Liver (tissue), 9 donors: ENCODE measurements around the gene TMPRSS6. TPM values are rescaled to one million over a fixed set of nuclear protein-coding genes. Genes with fewer than 3 reads are reported as not detected.

Experiments
- DNase-seq: peaks from one replicate; pipeline ENCODE4 v3.0.0-alpha.2; 2017; ENCODE audit warnings: low spot score
- H3K27ac ChIP-seq, 2 donors: one replicate each; pipeline ENCODE4 v1.7.0; 2013; ENCODE audit warnings: inconsistent platforms in 2 of 2, low read length in 2 of 2, control low read depth in 1 of 2, low read depth in 1 of 2, mild to moderate bottlenecking in 1 of 2
- H3K27me3 ChIP-seq, 4 donors: one replicate each; pipeline versions ENCODE4 v1.6.1 to v1.7.0; 2013; ENCODE audit warnings: low read length in 3 of 4, inconsistent platforms in 1 of 4, mild to moderate bottlenecking in 1 of 4, moderate library complexity in 1 of 4; ENCODE audit not compliant: control insufficient read depth in 4 of 4, insufficient read depth in 4 of 4
- H3K36me3 ChIP-seq, 4 donors: one replicate each; pipeline versions ENCODE4 v1.6.1 to v1.7.0; 2013; ENCODE audit warnings: low read length in 3 of 4, mild to moderate bottlenecking in 3 of 4, low read depth in 1 of 4, moderate library complexity in 1 of 4; ENCODE audit not compliant: control insufficient read depth in 4 of 4, insufficient read depth in 3 of 4
- H3K4me1 ChIP-seq, 4 donors: one replicate each; pipeline versions ENCODE4 v1.6.1 to v1.7.0; 2013; ENCODE audit warnings: low read length in 3 of 4, mild to moderate bottlenecking in 3 of 4, moderate library complexity in 1 of 4; ENCODE audit not compliant: control insufficient read depth in 4 of 4, insufficient read depth in 4 of 4
- H3K4me3 ChIP-seq, 3 donors: one replicate each; pipeline versions ENCODE4 v1.6.1 to v1.7.0; 2013; ENCODE audit warnings: low read length in 3 of 3, control low read depth in 1 of 3, low read depth in 1 of 3, mild to moderate bottlenecking in 1 of 3
- H3K9ac ChIP-seq, 2 donors: one replicate each; pipeline ENCODE4 v1.7.0; 2013; ENCODE audit warnings: low read length in 2 of 2, mild to moderate bottlenecking in 2 of 2, moderate library complexity in 2 of 2, control low read depth in 1 of 2, low read depth in 1 of 2
- H3K9me3 ChIP-seq, 4 donors: one replicate each; pipeline versions ENCODE4 v1.6.1 to v1.7.0; 2013; ENCODE audit warnings: low read length in 3 of 4; ENCODE audit not compliant: control insufficient read depth in 4 of 4
- ATF3 ChIP-seq: IDR thresholded peaks from 2 replicates; pipeline ENCODE4 v1.6.1; 2016; ENCODE audit warnings: antibody characterized with exemption
- CTCF ChIP-seq: fragments of 150-350 bp; IDR thresholded peaks from 2 replicates; pipeline ENCODE4 v1.5.1; 2017; ENCODE audit warnings: improper control_type of control experiment, low read depth, low read length; ENCODE audit not compliant: missing input control
- EGR1 ChIP-seq, 2 donors: IDR thresholded peaks; 2 replicates each; pipeline ENCODE4 v1.6.1; 2016 to 2018; ENCODE audit warnings: antibody characterized with exemption in 2 of 2, low read depth in 2 of 2
- FOXA1 ChIP-seq: IDR thresholded peaks from 2 replicates; pipeline ENCODE4 v1.6.1; 2016; ENCODE audit warnings: antibody characterized with exemption
- FOXA2 ChIP-seq: IDR thresholded peaks from 2 replicates; pipeline ENCODE4 v1.6.1; 2016; ENCODE audit warnings: antibody characterized with exemption
- GABPA ChIP-seq, 2 donors: IDR thresholded peaks in 1 of 2; conservative IDR thresholded peaks in 1 of 2; 2 replicates each; pipeline ENCODE4 v1.6.1; 2016; ENCODE audit warnings: antibody characterized with exemption in 2 of 2, mild to moderate bottlenecking in 1 of 2, moderate library complexity in 1 of 2
- HNF4A ChIP-seq, 2 donors: conservative IDR thresholded peaks; 2 replicates each; pipeline ENCODE4 v1.6.1; 2016; ENCODE audit warnings: antibody characterized with exemption in 2 of 2, mild to moderate bottlenecking in 2 of 2
- HNF4G ChIP-seq: IDR thresholded peaks from 2 replicates; pipeline ENCODE4 v1.6.1; 2016; ENCODE audit warnings: antibody characterized with exemption
- JUND ChIP-seq, 2 donors: IDR thresholded peaks; 2 replicates each; pipeline ENCODE4 v1.6.1; 2016; ENCODE audit warnings: antibody characterized with exemption in 2 of 2
- MAX ChIP-seq: IDR thresholded peaks from 2 replicates; pipeline ENCODE4 v1.6.1; 2016; ENCODE audit warnings: antibody characterized with exemption
- NR2F2 ChIP-seq: IDR thresholded peaks from 2 replicates; pipeline ENCODE4 v1.6.1; 2016; ENCODE audit warnings: antibody characterized with exemption
- RAD21 ChIP-seq, 2 donors: IDR thresholded peaks; 2 replicates each; pipeline ENCODE4 v1.6.1; 2016; ENCODE audit warnings: antibody characterized with exemption in 2 of 2, mild to moderate bottlenecking in 2 of 2
- REST ChIP-seq: IDR thresholded peaks from 2 replicates; pipeline ENCODE4 v1.6.1; 2016; ENCODE audit warnings: antibody characterized with exemption, mild to moderate bottlenecking
- RXRA ChIP-seq, 2 donors: IDR thresholded peaks; 2 replicates each; pipeline ENCODE4 v1.6.1; 2017 to 2018; ENCODE audit warnings: antibody characterized with exemption in 2 of 2, mild to moderate bottlenecking in 1 of 2
- SP1 ChIP-seq: IDR thresholded peaks from 2 replicates; pipeline ENCODE4 v1.6.1; 2018; ENCODE audit warnings: antibody characterized with exemption, mild to moderate bottlenecking
- TAF1 ChIP-seq: conservative IDR thresholded peaks from 2 replicates; pipeline ENCODE4 v1.6.1; 2016; ENCODE audit warnings: antibody characterized with exemption, mild to moderate bottlenecking
- YY1 ChIP-seq: IDR thresholded peaks from 2 replicates; pipeline ENCODE4 v1.6.1; 2016; ENCODE audit warnings: antibody characterized with exemption, mild to moderate bottlenecking
- ZBTB33 ChIP-seq: IDR thresholded peaks from 2 replicates; pipeline ENCODE4 v1.6.1; 2016; ENCODE audit warnings: antibody characterized with exemption
- WGBS: extraction: QIAGEN DNeasy Blood & Tissue Kit; methylation state at CpG from one replicate; pipeline ENCODE4 v1.1.7; 2013; 5-methylcytosine and 5-hydroxymethylcytosine counted together
- polyA plus RNA-seq, 2 donors: library from polyadenylated mRNA; stranded (reverse) in 1 of 2; unstranded in 1 of 2; fragments of 200-250 nt in 1 of 2; fragments of >200 nt in 1 of 2; fragmentation: Nextera tagmentation in 1 of 2; extraction: Ambion mirVana in 1 of 2; gene quantifications; one replicate each; pipeline versions ENCODE4 v1.2.1 to v1.2.3, GENCODE V29; 2013 to 2015
- total RNA-seq, 2 donors: library from RNA; depleted of rRNA; stranded (reverse); fragments of >200 nt; gene quantifications; one replicate each; pipeline ENCODE4 v1.2.3, GENCODE V29; 2014
- donor health status: healthy.
- donor health status: healthy.
- donor health status: healthy.
- donor health status: healthy.
- donor health status: healthy.

TMPRSS6 gene
- 10 to 100 TPM; 12.6 to 47.1 TPM for total RNA-seq
- polyA plus RNA-seq, result 10 to 100 TPM; 36.8 to 42.9 TPM

GRCh38 chr22:37109242-37109917 lies at the start of gene TMPRSS6:
TMPRSS6 (minus strand) TSS chr22:37109713; CDS start chr22:37103417, 6,296 bp downstream.
- no peaks in the 10 kb centered on the region for H3K27me3 ChIP-seq
- peak within 1 kb of the TSS; percentile 49 to 60 for H3K9ac ChIP-seq
- H3K4me3 ChIP-seq, result peak within 1 kb of the TSS; percentile 56 to 61 (median 61)
- DNase-seq, result peak; percentile 78
- H3K4me1 ChIP-seq, result peaks cover 2 to 71% (median 51%) of the 10 kb centered on the region in 4 donors
- H3K36me3 ChIP-seq, result peaks cover 0 to 1% (median 0%) of the 10 kb centered on the region in 4 donors
- H3K9me3 ChIP-seq, result no peaks in the 10 kb centered on the region
- WGBS, result 34% methylated on average over 13 of the region's 13 CpGs
- TF ChIP-seq FOXA2, result peak; percentile 43
- TF ChIP-seq SP1, result peak; percentile 75
- no peak for TF ChIP-seq MAX
- TF ChIP-seq TAF1, result no peak
- TF ChIP-seq HNF4G, result peak; percentile 56
- TF ChIP-seq CTCF, result no peak
- peak; percentile 85 for TF ChIP-seq YY1
- peak in 1 of 2 donors; percentile 68 for TF ChIP-seq JUND (IDR thresholded peaks at IDR 0.05)
- no peak for TF ChIP-seq ZBTB33
- TF ChIP-seq NR2F2, result peak; percentile 25
- peak; percentile 40 to 64 for TF ChIP-seq RAD21 (IDR thresholded peaks at IDR 0.05)
- peak in 1 of 2 donors; percentile 86 for TF ChIP-seq EGR1 (IDR thresholded peaks at IDR 0.05; ENCODE audit: low read depth in 2 of 2)
- TF ChIP-seq FOXA1, result peak; percentile 75
- no peak for TF ChIP-seq GABPA (IDR thresholded peaks at IDR 0.05 in 1 of 2, conservative IDR thresholded peaks at IDR 0.05 in 1 of 2)
- peak; percentile 85 for TF ChIP-seq REST
- TF ChIP-seq HNF4A (conservative IDR thresholded peaks at IDR 0.05), result peak; percentile 89 to 92
- peak; percentile 89 to 93 for TF ChIP-seq RXRA (IDR thresholded peaks at IDR 0.05)
- TF ChIP-seq ATF3, result no peak
- H3K27ac ChIP-seq, result peak within 1 kb of the TSS; percentile 79 to 87
